H9 (cell line): Measurements from ENCODE around the gene L3HYPDH. TPM values are rescaled to one million over a fixed set of nuclear protein-coding genes. Genes with fewer than 3 reads are reported as not detected.

Experiments
- DNase-seq: peaks from one replicate; pipeline ENCODE4 v3.0.0-alpha.2; 2017
- H2AFZ ChIP-seq: one replicate; pipeline ENCODE4 v1.6.1; 2013; ENCODE audit warnings: mild to moderate bottlenecking, low read length, control low read depth, moderate library complexity
- H2AK5ac ChIP-seq: 2 replicates; pipeline ENCODE4 v1.6.1; 2013; ENCODE audit warnings: low read length, control low read depth, mixed read lengths; ENCODE audit not compliant: insufficient read length
- H2BK120ac ChIP-seq: one replicate; pipeline ENCODE4 v1.6.1; 2013; ENCODE audit warnings: low read depth, mild to moderate bottlenecking, low read length, control low read depth, inconsistent platforms; ENCODE audit not compliant: poor library complexity, severe bottlenecking
- H2BK12ac ChIP-seq: 2 replicates; pipeline ENCODE4 v1.6.1; 2013; ENCODE audit warnings: low read length, control low read depth, mixed read lengths, low read depth; ENCODE audit not compliant: insufficient read length
- H2BK15ac ChIP-seq: 2 replicates; pipeline ENCODE4 v1.6.1; 2013; ENCODE audit warnings: low read depth, low read length, control low read depth
- H2BK20ac ChIP-seq: one replicate; pipeline ENCODE4 v1.6.1; 2013; ENCODE audit warnings: low read depth, mild to moderate bottlenecking, low read length, control low read depth, inconsistent platforms; ENCODE audit not compliant: poor library complexity, severe bottlenecking
- H2BK5ac ChIP-seq: 2 replicates; pipeline ENCODE4 v1.6.1; 2013; ENCODE audit warnings: low read length, control low read depth, mixed read lengths; ENCODE audit not compliant: insufficient read length
- H3K14ac ChIP-seq: 2 replicates; pipeline ENCODE4 v1.6.1; 2013; ENCODE audit warnings: low read length, control low read depth; ENCODE audit not compliant: insufficient read depth
- H3K18ac ChIP-seq: 2 replicates; pipeline ENCODE4 v1.6.1; 2013; ENCODE audit warnings: low read depth, mild to moderate bottlenecking, mixed read lengths, low read length, control low read depth; ENCODE audit not compliant: insufficient read length
- H3K23ac ChIP-seq: 2 replicates; pipeline ENCODE4 v1.6.1; 2013; ENCODE audit warnings: low read length, control low read depth, mixed read lengths, low read depth; ENCODE audit not compliant: insufficient read length
- H3K23me2 ChIP-seq: 2 replicates; pipeline ENCODE4 v1.6.1; 2013; ENCODE audit warnings: low read depth, mild to moderate bottlenecking, mixed read lengths, low read length, control low read depth; ENCODE audit not compliant: insufficient read length, poor library complexity, severe bottlenecking
- H3K27ac ChIP-seq: 2 replicates; pipeline ENCODE4 v1.5.1; 2013; ENCODE audit warnings: low read length, control low read depth, mixed read lengths, low read depth; ENCODE audit not compliant: insufficient read length
- H3K27me3 ChIP-seq: 2 replicates; pipeline ENCODE4 v1.6.1; 2013; ENCODE audit warnings: low read length, control low read depth, inconsistent platforms; ENCODE audit not compliant: insufficient read depth
- H3K4ac ChIP-seq: 2 replicates; pipeline ENCODE4 v1.6.1; 2013; ENCODE audit warnings: low read depth, mild to moderate bottlenecking, control low read depth, inconsistent platforms, low read length, moderate library complexity
- H3K4me1 ChIP-seq: 2 replicates; pipeline ENCODE4 v1.6.1; 2013; ENCODE audit warnings: low read length, control low read depth, inconsistent platforms; ENCODE audit not compliant: insufficient read depth
- H3K4me2 ChIP-seq: 2 replicates; pipeline ENCODE4 v1.6.1; 2013; ENCODE audit warnings: low read length, control low read depth, mixed read lengths; ENCODE audit not compliant: insufficient read length, insufficient read depth
- H3K56ac ChIP-seq: 2 replicates; pipeline ENCODE4 v1.6.1; 2013; ENCODE audit warnings: low read depth, mild to moderate bottlenecking, mixed read lengths, low read length, control low read depth; ENCODE audit not compliant: insufficient read length
- H3K79me1 ChIP-seq: 2 replicates; pipeline ENCODE4 v1.6.1; 2013; ENCODE audit warnings: low read depth, mild to moderate bottlenecking, moderate library complexity, low read length, control low read depth, inconsistent platforms; ENCODE audit not compliant: insufficient read depth, poor library complexity, severe bottlenecking
- H3K79me2 ChIP-seq: 2 replicates; pipeline ENCODE4 v1.6.1; 2013; ENCODE audit warnings: low read length, control low read depth, inconsistent platforms; ENCODE audit not compliant: insufficient read depth
- H3K9ac ChIP-seq: 2 replicates; pipeline ENCODE4 v1.6.1; 2013; ENCODE audit warnings: low read length, control low read depth, mixed read lengths; ENCODE audit not compliant: insufficient read length; ENCODE audit errors: extremely low read depth
- H3K9me3 ChIP-seq: one replicate; pipeline ENCODE4 v1.6.1; 2013; ENCODE audit warnings: low read depth, low read length, inconsistent platforms; ENCODE audit not compliant: control insufficient read depth
- H3T11ph ChIP-seq: one replicate; pipeline ENCODE4 v1.6.1; 2013; ENCODE audit warnings: mild to moderate bottlenecking, low read length, control low read depth, inconsistent platforms
- H4K20me1 ChIP-seq: one replicate; pipeline ENCODE4 v1.6.1; 2013; ENCODE audit not compliant: control insufficient read depth, insufficient read length, insufficient read depth
- H4K5ac ChIP-seq: 2 replicates; pipeline ENCODE4 v1.6.1; 2013; ENCODE audit warnings: low read depth, mild to moderate bottlenecking, mixed read lengths, low read length, control low read depth; ENCODE audit not compliant: insufficient read length
- H4K8ac ChIP-seq: replicated peaks from 2 replicates; pipeline ENCODE4 v1.6.1; 2013; ENCODE audit warnings: low read length, control low read depth, mixed read lengths, low read depth; ENCODE audit not compliant: insufficient read length
- H4K91ac ChIP-seq: 2 replicates; pipeline ENCODE4 v1.6.1; 2013; ENCODE audit warnings: low read depth, mild to moderate bottlenecking, moderate library complexity, mixed read lengths, low read length, control low read depth; ENCODE audit not compliant: insufficient read length
- H3K27ac Mint-ChIP-seq, 3 experiments: 2 replicates in 2 of 3; 3 replicates in 1 of 3; pipeline ENCODE4 v1.8.0; 2020 to 2021; ENCODE audit warnings: mixed read lengths in 3 of 3, mild to moderate bottlenecking in 1 of 3, moderate library complexity in 1 of 3
- H3K27me3 Mint-ChIP-seq: 2 replicates; pipeline ENCODE4 v1.8.0; 2021; ENCODE audit warnings: low read depth, mild to moderate bottlenecking, moderate library complexity, mixed read lengths
- H3K36me3 Mint-ChIP-seq, 3 experiments: 2 replicates in 2 of 3; 3 replicates in 1 of 3; pipeline ENCODE4 v1.8.0; 2020 to 2021; ENCODE audit warnings: low read depth in 3 of 3, mixed read lengths in 3 of 3; ENCODE audit not compliant: insufficient read depth in 1 of 3
- H3K4me1 Mint-ChIP-seq, 2 experiments: 2 replicates each; pipeline ENCODE4 v1.8.0; 2020; ENCODE audit warnings: mixed read lengths in 2 of 2
- H3K4me3 Mint-ChIP-seq, 2 experiments: 2 replicates in 1 of 2; 3 replicates in 1 of 2; pipeline ENCODE4 v1.8.0; 2020 to 2021; ENCODE audit warnings: mild to moderate bottlenecking in 2 of 2, mixed read lengths in 2 of 2, moderate library complexity in 1 of 2
- H3K9me3 Mint-ChIP-seq, 2 experiments: 2 replicates in 1 of 2; 3 replicates in 1 of 2; pipeline ENCODE4 v1.8.0; 2020; ENCODE audit warnings: mild to moderate bottlenecking in 2 of 2, mixed read lengths in 2 of 2, moderate library complexity in 1 of 2
- total RNA-seq: library from RNA; stranded (reverse); gene quantifications from 2 replicates; pipeline ENCODE4 v1.2.1, GENCODE V29; 2021
- TF ChIP-seq, protein P1 (sequence below): fragments of 200-600 bp; sonication (generic); conservative IDR thresholded peaks from 3 replicates; pipeline ENCODE4 v1.8.0; 2021; ENCODE audit warnings: antibody characterized with exemption, mild to moderate bottlenecking

The L3HYPDH gene
- total RNA-seq, 1 experiment from 2014 or later: 15.7 TPM

DNA sequence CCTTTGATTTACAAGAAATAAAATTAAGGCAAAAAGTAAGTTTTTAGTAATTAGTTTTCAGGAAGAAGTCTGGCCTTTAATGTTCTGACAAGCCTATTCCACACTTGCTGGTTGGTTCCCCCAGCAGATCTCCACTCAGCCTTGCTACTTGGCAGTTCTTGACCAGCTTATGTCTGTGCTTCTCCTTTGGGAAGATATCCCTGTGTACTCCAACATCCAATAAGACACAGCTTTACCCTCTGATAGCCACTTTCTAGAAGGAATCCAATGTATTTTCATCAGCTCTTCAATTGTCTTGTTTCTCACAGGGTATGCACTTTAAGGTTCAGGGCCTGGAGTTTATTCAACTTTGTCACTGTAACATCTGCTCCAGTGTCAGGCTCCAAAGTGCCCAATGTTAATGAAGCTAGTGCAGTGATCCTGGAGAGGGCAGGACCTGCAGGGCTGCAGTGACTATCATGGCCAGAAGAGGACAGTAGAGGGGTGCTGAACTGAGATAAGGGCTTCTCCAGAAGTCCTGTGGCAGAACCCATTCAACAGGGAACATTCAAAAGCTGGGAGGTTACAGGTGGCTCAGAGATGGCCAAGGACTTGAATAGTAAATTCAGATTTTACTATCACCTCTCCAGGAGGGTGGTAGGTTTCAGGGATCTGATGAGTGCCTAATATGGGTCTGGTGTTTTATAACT lies 23.0 kb upstream of the L3HYPDH start:
- no peak overlapping the region for H3K56ac ChIP-seq
- no peak overlapping the region for H3K4ac ChIP-seq
- H3K9ac ChIP-seq: no peak overlapping the region
- Mint-ChIP-seq H3K4me1 (peaks cover 16 to 17% of the 10 kb centered on the region in 2 experiments), H3K9me3 (no peaks in the 10 kb centered on the region; a peak in 1 of 5 replicates), H3K4me3 (no peak overlapping the region), H3K27me3 (no peaks in the 10 kb centered on the region), H3K36me3 (peaks cover 0 to 3% (median 0%) of the 10 kb centered on the region in 3 experiments; a peak in 3 of 7 replicates), H3K27ac (peak overlapping the region in 2 of 3 experiments; percentile 34 to 66; a peak in 1 of 7 replicates)
- no peak overlapping the region for H2BK20ac ChIP-seq
- no peak overlapping the region for H2BK12ac ChIP-seq
- H4K8ac ChIP-seq: no peak overlapping the region
- H3K23ac ChIP-seq: no peak overlapping the region
- H3K14ac ChIP-seq: no peak overlapping the region
- H3K27ac ChIP-seq: no peak overlapping the region
- no peak overlapping the region for H4K91ac ChIP-seq
- no peak overlapping the region for H2AK5ac ChIP-seq
- H2BK120ac ChIP-seq: no peak overlapping the region
- no peak overlapping the region for H2BK15ac ChIP-seq
- H3K79me2 ChIP-seq: no peaks in the 10 kb centered on the region
- TF ChIP-seq, protein P1, sequence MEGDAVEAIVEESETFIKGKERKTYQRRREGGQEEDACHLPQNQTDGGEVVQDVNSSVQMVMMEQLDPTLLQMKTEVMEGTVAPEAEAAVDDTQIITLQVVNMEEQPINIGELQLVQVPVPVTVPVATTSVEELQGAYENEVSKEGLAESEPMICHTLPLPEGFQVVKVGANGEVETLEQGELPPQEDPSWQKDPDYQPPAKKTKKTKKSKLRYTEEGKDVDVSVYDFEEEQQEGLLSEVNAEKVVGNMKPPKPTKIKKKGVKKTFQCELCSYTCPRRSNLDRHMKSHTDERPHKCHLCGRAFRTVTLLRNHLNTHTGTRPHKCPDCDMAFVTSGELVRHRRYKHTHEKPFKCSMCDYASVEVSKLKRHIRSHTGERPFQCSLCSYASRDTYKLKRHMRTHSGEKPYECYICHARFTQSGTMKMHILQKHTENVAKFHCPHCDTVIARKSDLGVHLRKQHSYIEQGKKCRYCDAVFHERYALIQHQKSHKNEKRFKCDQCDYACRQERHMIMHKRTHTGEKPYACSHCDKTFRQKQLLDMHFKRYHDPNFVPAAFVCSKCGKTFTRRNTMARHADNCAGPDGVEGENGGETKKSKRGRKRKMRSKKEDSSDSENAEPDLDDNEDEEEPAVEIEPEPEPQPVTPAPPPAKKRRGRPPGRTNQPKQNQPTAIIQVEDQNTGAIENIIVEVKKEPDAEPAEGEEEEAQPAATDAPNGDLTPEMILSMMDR: peak; percentile 95
- no peak overlapping the region for H2BK5ac ChIP-seq
- H3K4me1 ChIP-seq: no peaks in the 10 kb centered on the region
- no peak overlapping the region for H2AFZ ChIP-seq
- DNase-seq: peak; percentile 88
- H4K5ac ChIP-seq: no peak overlapping the region
- H3K23me2 ChIP-seq: no peaks in the 10 kb centered on the region
- no peak overlapping the region for H3K4me2 ChIP-seq
- no peaks in the 10 kb centered on the region for H3K79me1 ChIP-seq
- no peaks in the 10 kb centered on the region for H4K20me1 ChIP-seq
- no peaks in the 10 kb centered on the region for H3K9me3 ChIP-seq
- H3T11ph ChIP-seq: no peak overlapping the region
- no peaks in the 10 kb centered on the region for H3K27me3 ChIP-seq
- H3K18ac ChIP-seq: no peak overlapping the region
